Brain microvascular endothelial cell (primary cell): ENCODE data around the gene EPM2AIP1.

ENCODE experiments used
- DNase-seq: peaks from one replicate; pipeline ENCODE4 v3.0.0-alpha.2; 2020
- H3K27ac ChIP-seq: fragments of 250-450 bp; sonication (Bioruptor Pico); 2 replicates; pipeline ENCODE4 v1.5.1; 2020; ENCODE audit warnings: mild to moderate bottlenecking, moderate library complexity
- H3K27me3 ChIP-seq: fragments of 250-450 bp; sonication (Bioruptor Pico); replicated peaks from 2 replicates; pipeline ENCODE4 v1.5.1; 2020; ENCODE audit warnings: mild to moderate bottlenecking
- H3K36me3 ChIP-seq: fragments of 250-450 bp; sonication (Bioruptor Pico); replicated peaks from 2 replicates; pipeline ENCODE4 v1.5.1; 2020; ENCODE audit warnings: mild to moderate bottlenecking
- H3K4me3 ChIP-seq: 2 replicates; pipeline ENCODE4 v1.5.1; 2011; ENCODE audit warnings: low read depth, mild to moderate bottlenecking, control low read depth, low read length, moderate library complexity
- CTCF ChIP-seq: IDR thresholded peaks from 2 replicates; pipeline ENCODE4 v1.5.1; 2011; ENCODE audit warnings: low read depth, mild to moderate bottlenecking, moderate library complexity, low read length, control low read depth, inconsistent platforms; ENCODE audit errors: missing control alignments
- in situ Hi-C: cut with HindIII; loops from 2 replicates; pipeline ENCODE4 v1.10.0; 2017; ENCODE audit warnings: low sequenced_read_pairs, low pct_ligation_motif_present

The EPM2AIP1 gene

GRCh38 chr3:37032961-37033360, 40.0 kb upstream of the EPM2AIP1 start:
- TF ChIP-seq CTCF = no peak
- H3K27me3 ChIP-seq = no peaks in the 10 kb centered on the region
- H3K36me3 ChIP-seq = peaks cover 20% of the 10 kb centered on the region
- H3K27ac ChIP-seq = no peak overlapping the region
- no peak for DNase-seq
- in situ Hi-C loops = loop anchor here (25.0 kb wide), 1 partner anchor 179 kb away; no protein-coding TSS in a partner anchor
- H3K4me3 ChIP-seq = no peak overlapping the region

- DNase-seq = no peak
- H3K4me3 ChIP-seq = no peak overlapping the region
- peaks cover 20% of the 10 kb centered on the region for H3K36me3 ChIP-seq
- no peak overlapping the region for H3K27ac ChIP-seq
- no peak for TF ChIP-seq CTCF
- H3K27me3 ChIP-seq = no peaks in the 10 kb centered on the region
- in situ Hi-C loops = loop anchor here (25.0 kb wide), 1 partner anchor 181 kb away; no protein-coding TSS in a partner anchor
These were observed 38.3 kb upstream of the EPM2AIP1 start for GRCh38 chr3:37031096-37031682.

DNA sequence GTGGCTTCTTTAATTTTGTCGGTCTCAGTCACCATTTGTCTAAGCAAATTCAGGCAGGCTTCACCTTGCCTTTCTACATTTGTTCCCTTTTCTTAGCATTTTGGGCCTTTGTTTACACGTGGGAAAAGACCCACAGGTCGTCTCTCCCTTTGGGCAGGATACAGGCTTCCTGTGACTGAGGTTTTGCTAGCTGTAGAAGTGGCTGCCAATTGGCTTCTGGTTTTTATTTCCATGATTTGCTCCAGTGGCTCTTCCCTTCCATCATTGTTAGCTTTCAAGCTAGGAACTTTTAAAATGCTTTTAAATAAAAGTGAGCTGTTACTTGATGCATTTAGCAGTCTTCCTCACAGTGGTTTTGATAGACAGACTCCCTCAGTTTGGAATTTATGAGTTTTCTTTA, 37.7 kb upstream of the EPM2AIP1 start:
- H3K27ac ChIP-seq = no peak overlapping the region
- DNase-seq = no peak
- no peak overlapping the region for H3K4me3 ChIP-seq
- TF ChIP-seq CTCF = no peak
- in situ Hi-C loops = loop anchor here (25.0 kb wide), 1 partner anchor 182 kb away; no protein-coding TSS in a partner anchor
- H3K36me3 ChIP-seq = peaks cover 23% of the 10 kb centered on the region
- no peaks in the 10 kb centered on the region for H3K27me3 ChIP-seq

- Histone ChIP-seq H3K27me3 (no peaks in the 10 kb centered on the region), H3K27ac (no peak overlapping the region), H3K4me3 (no peak overlapping the region), H3K36me3 (peaks cover 24% of the 10 kb centered on the region)
- in situ Hi-C loops = loop anchor here (25.0 kb wide), 1 partner anchor 183 kb away; no protein-coding TSS in a partner anchor
- no peak for TF ChIP-seq CTCF
- DNase-seq = no peak
These were observed 36.7 kb upstream of the EPM2AIP1 start for GRCh38 chr3:37029516-37030163.

GRCh38 chr3:37029111-37029510, 36.2 kb upstream of the EPM2AIP1 start:
- Histone ChIP-seq H3K36me3 (peaks cover 27% of the 10 kb centered on the region), H3K4me3 (no peak overlapping the region), H3K27ac (no peak overlapping the region), H3K27me3 (no peaks in the 10 kb centered on the region)
- DNase-seq = no peak
- no peak for TF ChIP-seq CTCF
- in situ Hi-C loops = loop anchor here (25.0 kb wide), 1 partner anchor 183 kb away; no protein-coding TSS in a partner anchor
